Bronchial epithelial cell (primary cell): Measurements from ENCODE around the gene AGA. TPM values are rescaled to one million over a fixed set of nuclear protein-coding genes. Genes with fewer than 3 reads are reported as not detected.

Experiments used
- DNase-seq: peaks from one replicate; pipeline ENCODE4 v3.0.0-alpha.2; 2010; ENCODE audit warnings: low read depth
- FAIRE-seq: peaks from 2 replicates; lab custom pipeline; 2011; peaks lifted over from hg19 to GRCh38; lab: Jason Lieb, UNC
- H3K27me3 ChIP-seq: 2 replicates; pipeline ENCODE4 v1.5.1; 2011; ENCODE audit warnings: low read length; ENCODE audit not compliant: control insufficient read depth, insufficient read depth
- H3K36me3 ChIP-seq: 2 replicates; pipeline ENCODE4 v1.5.1; 2011; ENCODE audit warnings: low read length; ENCODE audit not compliant: control insufficient read depth, insufficient read depth
- H3K4me3 ChIP-seq: 2 replicates; pipeline ENCODE4 v1.5.1; 2011; ENCODE audit warnings: mild to moderate bottlenecking, low read depth, low read length, control low read depth
- CTCF ChIP-seq: IDR thresholded peaks from 2 replicates; pipeline ENCODE4 v1.5.1; 2011; ENCODE audit warnings: mild to moderate bottlenecking, moderate library complexity, low read length, control low read depth, inconsistent platforms; ENCODE audit not compliant: insufficient read depth, severe bottlenecking
- total RNA-seq: library from RNA; depleted of rRNA; stranded (reverse); fragments of >200 nt; gene quantifications from 2 replicates; pipeline ENCODE4 v1.2.1, GENCODE V29; 2014

Gene AGA
- total RNA-seq, 1 donor from 2014 or later: 71.3 TPM

GRCh38 chr4:177479063-177479462, 36.8 kb upstream of the AGA start:
- no peak for TF ChIP-seq CTCF
- no peak for FAIRE-seq
- DNase-seq: no peak
- Histone ChIP-seq H3K4me3 (no peak overlapping the region), H3K27me3 (no peaks in the 10 kb centered on the region), H3K36me3 (no peaks in the 10 kb centered on the region)

GRCh38 chr4:177478496-177478895, 36.3 kb upstream of the AGA start:
- TF ChIP-seq CTCF: no peak
- DNase-seq (no peak), FAIRE-seq (no peak)
- no peaks in the 10 kb centered on the region for H3K36me3 ChIP-seq
- H3K4me3 ChIP-seq: no peak overlapping the region
- H3K27me3 ChIP-seq: no peaks in the 10 kb centered on the region

GRCh38 chr4:177473991-177474390, 31.8 kb upstream of the AGA start:
- no peaks in the 10 kb centered on the region for H3K27me3 ChIP-seq
- no peak for FAIRE-seq
- H3K36me3 ChIP-seq: no peaks in the 10 kb centered on the region
- no peak for TF ChIP-seq CTCF
- no peak overlapping the region for H3K4me3 ChIP-seq
- no peak for DNase-seq

- Histone ChIP-seq H3K27me3 (no peaks in the 10 kb centered on the region), H3K36me3 (no peaks in the 10 kb centered on the region), H3K4me3 (no peak overlapping the region)
- FAIRE-seq (peak; percentile 36), DNase-seq (peak; percentile 84)
- TF ChIP-seq CTCF: no peak
Observed at GRCh38 chr4:177464026-177464425, 21.8 kb upstream of the AGA start.

GRCh38 chr4:177461606-177462005, 19.4 kb upstream of the AGA start:
- DNase-seq: peak; percentile 53
- no peaks in the 10 kb centered on the region for H3K27me3 ChIP-seq
- FAIRE-seq: no peak
- no peak overlapping the region for H3K4me3 ChIP-seq
- no peak for TF ChIP-seq CTCF
- no peaks in the 10 kb centered on the region for H3K36me3 ChIP-seq

- H3K36me3 ChIP-seq: no peaks in the 10 kb centered on the region
- no peak for TF ChIP-seq CTCF
- FAIRE-seq (no peak), DNase-seq (no peak)
- H3K27me3 ChIP-seq: no peaks in the 10 kb centered on the region
- no peak overlapping the region for H3K4me3 ChIP-seq
Observed at GRCh38 chr4:177460460-177460859, 18.2 kb upstream of the AGA start.
